ENCODE measurements around the gene TBXAS1.

Gene TBXAS1

GRCh38 chr7:139948587-139949335 lies 119.7 kb downstream of the TBXAS1 start:
- no peak for DNase-seq (ENCODE audit: low spot score)

GRCh38 chr7:139949629-139950028 lies 120.6 kb downstream of the TBXAS1 start:
- no peak for DNase-seq (ENCODE audit: low spot score)

GRCh38 chr7:139950881-139951525 lies 121.9 kb downstream of the TBXAS1 start:
- DNase-seq (ENCODE audit: low spot score), result no peak

GRCh38 chr7:139953229-139953628 lies 124.2 kb downstream of the TBXAS1 start:
- DNase-seq (ENCODE audit: low spot score), result no peak

- DNase-seq (ENCODE audit: low spot score), result no peak
Observed at GRCh38 chr7:139955109-139955820, 126.2 kb downstream of the TBXAS1 start.

- no peak for DNase-seq (ENCODE audit: low spot score)
Observed at GRCh38 chr7:139958599-139959284, 129.7 kb downstream of the TBXAS1 start.

- no peak for DNase-seq (ENCODE audit: low spot score)
Observed at GRCh38 chr7:139959285-139959628, 130.2 kb downstream of the TBXAS1 start.

DNA sequence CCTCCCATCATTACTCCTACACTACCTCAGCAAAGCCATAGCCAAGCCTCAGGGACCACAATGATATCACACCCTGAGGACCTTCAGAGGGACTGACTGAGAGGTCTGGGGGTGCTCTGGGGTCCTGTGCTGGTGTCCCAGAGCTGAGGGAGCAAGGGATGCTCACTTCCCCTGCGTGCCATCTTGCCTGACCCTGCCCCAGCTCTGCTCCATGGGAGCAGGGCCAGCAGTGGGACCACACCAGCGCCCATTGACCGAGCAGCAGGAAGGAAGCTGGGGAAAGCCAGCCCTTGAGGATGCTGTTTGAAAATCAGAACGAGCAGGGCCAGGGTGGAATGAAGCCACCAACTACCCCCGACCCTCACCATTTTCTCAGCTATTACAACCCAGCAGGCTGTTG lies 130.7 kb downstream of the TBXAS1 start:
- DNase-seq (ENCODE audit: low spot score), result no peak

DNA sequence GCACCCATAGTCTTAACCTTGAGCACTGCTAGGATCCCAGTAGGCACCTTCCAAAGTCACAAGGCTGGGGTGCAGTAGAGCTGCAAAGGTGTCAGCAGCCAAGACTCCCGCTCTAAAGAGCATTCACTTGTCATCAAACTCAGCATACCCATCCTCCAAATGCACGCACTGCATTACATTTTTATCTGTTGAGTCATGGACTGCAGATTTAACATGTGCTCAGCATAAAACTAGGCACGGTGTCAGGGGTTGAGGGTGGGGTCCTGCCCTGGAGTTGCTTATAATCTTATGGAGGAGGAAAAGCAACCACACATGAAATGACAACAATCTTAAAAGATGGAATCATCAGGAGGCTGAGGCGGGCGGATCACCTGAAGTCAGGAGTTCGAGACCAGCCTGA lies 131.1 kb downstream of the TBXAS1 start:
- no peak for DNase-seq (ENCODE audit: low spot score)

- DNase-seq (ENCODE audit: low spot score), result no peak
Observed at GRCh38 chr7:139965942-139966628, 137.0 kb downstream of the TBXAS1 start.

- no peak for DNase-seq (ENCODE audit: low spot score)
Observed at GRCh38 chr7:139966949-139967348, 137.9 kb downstream of the TBXAS1 start.

DNA sequence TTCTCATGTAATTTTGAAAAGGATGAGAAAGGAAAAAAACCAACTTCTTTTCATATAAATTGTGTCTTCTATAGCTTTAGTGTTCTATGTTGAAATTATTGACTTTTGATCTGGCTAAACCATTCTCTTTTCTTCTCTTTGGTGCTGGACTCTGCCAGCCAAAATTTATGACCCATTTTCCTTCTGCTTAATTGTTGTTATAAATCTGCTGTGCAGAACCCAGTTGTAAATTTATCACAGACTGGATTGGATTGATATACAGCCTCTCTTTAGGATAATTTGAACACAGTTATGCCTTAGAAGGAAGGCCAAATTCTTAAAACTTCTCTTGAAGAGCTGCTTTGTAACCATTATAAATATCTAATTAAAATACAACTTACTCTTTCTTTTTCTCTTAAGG lies 139.9 kb downstream of the TBXAS1 start:
- DNase-seq (ENCODE audit: low spot score), result no peak

- DNase-seq (ENCODE audit: low spot score), result no peak
Observed at GRCh38 chr7:139972029-139972428, 143.0 kb downstream of the TBXAS1 start.

GRCh38 chr7:139973101-139974050 lies 144.3 kb downstream of the TBXAS1 start:
- DNase-seq (ENCODE audit: low spot score), result no peak

GRCh38 chr7:139974179-139974811 lies 145.2 kb downstream of the TBXAS1 start:
- DNase-seq (ENCODE audit: low spot score), result no peak

- DNase-seq (ENCODE audit: low spot score), result no peak
Observed at GRCh38 chr7:139976055-139976837, 147.2 kb downstream of the TBXAS1 start.

DNA sequence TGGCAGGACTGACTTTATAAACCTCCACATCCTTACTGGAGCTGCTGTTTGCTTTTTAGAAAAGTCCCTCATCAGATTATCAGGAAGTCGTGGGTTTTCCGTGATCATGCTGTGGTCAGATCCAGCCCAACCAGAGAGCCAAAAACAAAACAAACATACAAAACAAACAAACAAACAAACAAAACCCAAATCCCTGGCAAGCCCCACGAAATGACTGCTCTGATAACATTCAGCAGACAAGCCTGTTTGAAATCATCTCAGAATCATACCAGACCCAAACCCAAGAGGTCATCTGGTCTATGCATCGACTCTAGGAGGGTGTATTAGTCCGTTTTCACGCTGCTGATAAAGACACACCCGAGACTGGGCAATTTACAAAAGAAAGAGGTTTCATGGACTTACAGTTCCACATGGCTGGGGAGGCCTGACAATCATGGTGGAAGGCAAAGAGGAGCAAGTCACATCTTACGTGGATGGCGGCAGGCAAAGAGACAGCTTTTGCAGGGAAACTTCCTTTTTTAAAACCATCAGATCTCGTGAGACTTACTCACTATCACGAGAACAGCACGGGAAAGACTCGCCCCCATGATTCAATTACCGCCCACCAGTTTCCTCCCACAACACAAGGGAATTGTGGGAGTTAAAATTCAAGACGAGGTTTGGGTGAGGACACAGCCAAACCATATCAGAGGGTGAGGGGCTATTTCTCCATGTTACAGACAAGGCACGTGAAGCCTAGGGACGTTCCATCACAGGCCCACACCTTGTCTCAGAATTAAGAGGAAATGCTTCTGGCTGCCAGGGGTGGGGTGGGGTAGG lies 148.0 kb downstream of the TBXAS1 start:
- no peak for DNase-seq (ENCODE audit: low spot score)

DNA sequence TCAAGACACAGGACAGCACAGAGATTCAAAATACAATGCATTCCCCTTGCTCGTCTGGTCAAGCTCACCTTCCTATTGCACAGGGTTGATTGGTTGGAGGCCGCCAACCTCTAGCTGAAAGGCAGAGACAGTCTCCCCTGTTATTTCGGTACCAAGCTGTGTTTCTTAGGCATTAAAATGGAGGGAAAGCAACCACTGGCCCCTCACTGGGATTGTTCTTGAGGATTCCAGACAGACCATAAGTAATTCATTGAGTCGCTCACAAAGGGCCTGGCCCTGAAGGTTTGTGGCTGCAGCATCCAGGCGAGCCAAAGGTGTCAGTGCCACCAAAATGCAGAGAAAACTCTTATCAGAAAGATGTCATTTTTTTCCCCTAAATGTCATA lies 152.4 kb downstream of the TBXAS1 start:
- no peak for DNase-seq (ENCODE audit: low spot score)

All from NAMALWA (cell line).